ENCODE measurements around the gene C12orf42.
"Not testable (repeated sequence)": the region's sequence is repeated elsewhere in the genome, so short reads cannot be mapped to it uniquely, and the experiment has no call there.

Gene C12orf42

DNA sequence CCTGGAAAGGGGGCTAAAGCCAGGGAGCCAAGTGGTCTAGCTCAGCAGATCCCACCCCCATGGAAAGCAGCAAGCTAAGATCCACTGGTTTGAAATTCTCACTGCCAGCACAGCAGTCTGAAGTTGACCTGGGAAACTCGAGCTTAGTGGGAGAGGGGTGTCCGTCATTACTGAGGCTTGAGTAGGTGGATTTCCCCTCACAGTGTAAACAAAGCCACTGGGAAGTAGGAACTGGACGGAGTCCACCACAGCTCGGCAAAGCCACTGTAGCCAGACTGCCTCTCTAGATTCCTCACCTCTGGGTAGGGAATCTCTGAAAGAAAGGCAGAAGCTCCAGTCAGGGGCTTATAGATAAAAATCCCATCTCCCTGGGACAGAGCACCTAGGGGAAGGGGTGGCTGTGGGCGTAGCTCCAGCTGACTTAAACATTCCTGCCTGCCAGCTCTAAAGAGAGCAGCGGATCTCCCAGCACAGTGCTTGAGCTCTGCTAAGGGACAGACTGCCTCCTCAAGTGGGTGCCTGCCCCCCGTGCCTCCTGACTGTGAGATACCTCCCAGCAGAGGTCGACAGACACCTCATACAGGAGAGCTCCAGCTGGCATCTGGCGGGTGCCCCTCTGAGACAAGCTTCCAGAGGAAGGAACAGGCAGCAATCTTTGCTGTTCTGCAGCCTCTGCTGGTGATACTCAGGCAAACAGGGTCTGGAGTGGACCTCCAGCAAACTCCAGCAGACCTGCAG lies 70.8 kb downstream of the C12orf42 start:
- DNase-seq (ENCODE audit: low read depth in 2 of 2): not testable (repeated sequence)

DNA sequence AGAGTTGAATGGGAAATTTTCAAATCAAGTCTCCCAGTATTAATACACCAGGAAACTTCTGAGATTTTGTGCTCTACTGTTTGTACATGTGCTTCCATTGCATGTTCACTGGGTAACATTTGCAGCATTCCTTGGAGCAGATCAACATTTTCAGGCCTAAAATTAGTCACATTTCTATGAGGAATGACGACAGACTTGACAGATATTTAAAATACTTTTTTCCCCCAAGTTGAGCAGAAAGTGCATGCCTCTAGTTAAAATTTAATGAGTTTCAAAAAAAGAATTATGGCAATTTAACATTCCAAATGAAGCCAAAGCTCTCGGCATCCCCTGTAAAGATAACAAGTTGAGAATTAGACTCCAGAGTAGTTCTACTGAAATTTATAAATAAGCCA lies 72.3 kb downstream of the C12orf42 start:
- DNase-seq (ENCODE audit: low read depth in 2 of 2): no peak

DNA sequence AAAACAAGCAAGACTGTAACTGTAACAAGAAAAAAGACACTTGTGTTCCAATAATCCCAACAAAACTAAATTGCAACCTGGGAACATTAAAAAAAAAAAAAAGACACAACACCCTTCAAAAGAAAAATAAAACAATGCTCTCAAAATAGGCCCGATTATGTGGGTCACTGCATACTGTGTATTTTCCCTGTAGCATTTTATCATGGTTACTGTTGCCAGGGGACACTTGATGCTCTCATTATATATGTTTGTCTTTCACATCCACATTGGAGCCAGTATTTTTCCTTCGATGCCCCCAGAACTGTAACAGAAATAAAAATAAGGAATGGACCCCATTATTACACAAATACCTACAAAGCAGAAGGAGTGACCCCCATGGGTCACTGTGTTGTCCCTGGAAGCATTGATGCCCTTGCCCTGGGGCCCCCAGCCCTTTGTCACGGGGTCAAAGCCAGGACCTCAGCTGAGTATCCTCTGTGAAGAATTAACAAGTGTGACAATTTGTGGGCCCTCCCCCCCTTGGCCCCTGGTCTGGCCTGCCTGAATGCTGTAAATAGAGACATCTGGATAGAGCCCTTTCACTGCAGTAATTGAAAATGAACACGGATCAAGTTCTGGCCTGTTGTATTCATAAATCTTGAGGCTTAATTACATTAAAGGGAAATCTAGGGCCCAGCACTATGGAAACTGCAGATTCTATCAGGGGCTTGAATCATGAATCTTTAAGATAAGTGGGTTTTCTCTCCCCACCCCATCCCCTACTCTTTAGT lies 72.8 kb downstream of the C12orf42 start:
- no peak for DNase-seq (ENCODE audit: low read depth in 2 of 2)

DNA sequence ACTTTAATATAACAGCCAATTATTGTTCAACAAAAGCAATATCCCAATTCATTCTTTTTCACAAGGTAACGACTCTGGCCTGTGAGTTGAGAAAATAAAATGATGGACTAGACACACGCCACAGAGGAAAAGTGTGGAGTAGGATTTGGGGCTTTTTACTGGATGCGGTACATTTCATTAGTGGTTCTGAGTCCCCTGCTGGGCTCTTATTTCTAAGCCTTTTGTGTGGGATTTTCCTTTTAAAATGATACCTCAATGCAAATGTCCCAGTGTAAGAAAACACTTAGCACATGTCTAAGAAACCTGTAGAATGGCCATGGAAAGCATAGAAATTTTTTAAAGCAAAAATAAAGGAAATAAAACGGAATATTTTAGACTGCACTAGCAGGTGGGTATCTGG lies 73.4 kb downstream of the C12orf42 start:
- DNase-seq (ENCODE audit: low read depth in 2 of 2): no peak

DNA sequence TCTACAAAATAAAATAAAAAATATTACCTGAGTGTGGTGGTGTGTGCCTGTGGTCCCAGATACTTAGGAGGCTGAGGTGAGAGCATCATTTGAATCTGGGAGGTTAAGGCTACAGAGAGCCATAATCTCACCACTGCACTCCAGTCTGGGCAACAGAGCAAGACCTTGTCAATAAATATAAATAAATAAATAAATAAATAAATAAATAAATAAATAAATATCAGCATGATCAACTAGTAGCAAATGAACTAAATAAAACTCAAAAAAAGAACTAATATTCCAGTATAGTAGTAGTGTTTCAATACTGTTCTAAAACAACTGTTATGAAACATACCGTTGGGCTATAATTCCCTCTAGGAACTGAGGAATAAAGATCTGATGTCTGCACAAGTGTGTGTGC lies 74.4 kb downstream of the C12orf42 start:
- no peak for DNase-seq (ENCODE audit: low read depth in 2 of 2)

DNA sequence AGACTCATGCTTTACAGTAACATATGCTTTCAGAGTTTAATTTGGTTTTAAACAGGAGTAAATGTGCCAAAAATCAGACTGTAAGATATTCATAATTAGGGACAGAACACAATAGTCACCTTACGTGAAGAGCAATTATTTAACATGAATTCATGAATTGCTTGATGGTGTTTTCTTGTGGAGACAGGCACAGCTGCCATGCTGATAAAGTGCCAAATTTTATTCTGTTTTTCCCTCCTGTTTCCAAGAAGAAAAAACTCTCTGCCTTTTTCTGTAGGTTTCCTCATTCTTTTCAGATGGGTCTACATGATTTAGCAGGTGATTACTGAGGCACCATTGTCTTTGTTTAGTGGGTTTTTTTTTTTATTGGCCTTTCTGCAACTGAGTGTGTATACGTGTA lies 80.1 kb downstream of the C12orf42 start:
- no peak for DNase-seq (ENCODE audit: low read depth in 2 of 2)

DNA sequence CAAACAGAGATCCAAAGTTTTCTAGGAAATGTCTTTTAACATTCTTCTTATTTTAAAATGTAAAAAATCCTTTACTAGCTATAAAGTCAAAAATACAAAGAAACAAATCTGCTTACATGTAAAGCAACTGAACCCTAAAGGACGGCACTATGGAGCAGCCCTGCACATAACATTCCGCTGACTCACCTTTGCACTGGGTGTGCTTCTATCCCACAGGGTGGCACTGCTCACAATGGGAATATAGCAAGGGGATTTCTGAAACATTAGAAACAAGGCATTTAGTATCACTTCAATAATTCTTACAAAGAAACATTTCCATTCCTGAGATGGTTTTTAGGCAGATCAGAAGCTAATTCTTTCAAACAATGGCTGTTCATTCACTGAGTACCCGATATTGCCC lies 94.3 kb downstream of the C12orf42 start:
- no peak for DNase-seq (ENCODE audit: low read depth in 2 of 2)

DNA sequence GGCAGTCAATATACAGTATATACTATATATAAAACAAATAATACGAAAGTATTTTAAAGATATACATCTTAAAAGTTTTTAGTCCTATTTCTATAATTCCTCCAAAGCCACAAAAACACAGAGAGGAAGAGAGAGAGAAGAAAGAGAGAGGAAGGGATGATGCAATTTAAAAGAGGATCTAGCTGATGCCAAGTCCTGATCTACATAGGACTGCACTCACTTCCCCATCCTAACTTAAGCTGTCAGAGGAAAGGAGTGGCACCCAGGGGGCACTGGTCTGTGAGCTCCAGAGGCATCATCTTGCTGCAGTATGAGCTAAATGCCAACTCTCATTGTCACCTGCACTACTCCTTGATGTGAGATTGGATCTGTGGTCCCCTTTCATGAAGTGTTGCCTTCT lies 95.8 kb downstream of the C12orf42 start:
- no peak for DNase-seq (ENCODE audit: low read depth in 2 of 2)

DNA sequence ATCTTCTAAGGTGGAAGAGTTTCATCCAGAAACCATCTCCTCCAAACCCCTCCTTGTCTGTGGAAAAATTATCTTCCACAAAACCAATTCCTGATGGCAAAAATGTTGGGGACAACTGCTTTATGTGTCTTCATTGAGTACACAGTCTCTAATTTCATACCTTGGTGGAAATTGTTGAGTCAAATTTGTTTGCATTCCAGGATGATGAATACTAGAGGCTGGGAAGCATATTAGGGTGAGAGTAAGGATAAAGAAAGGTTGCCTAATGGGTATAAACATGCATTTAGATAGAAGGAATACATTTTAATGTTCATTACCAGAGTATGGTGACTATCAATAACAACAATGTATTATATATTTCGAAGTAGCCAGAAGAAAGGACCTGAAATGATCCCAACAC lies 98.2 kb downstream of the C12orf42 start:
- no peak for DNase-seq (ENCODE audit: low read depth in 2 of 2)

DNA sequence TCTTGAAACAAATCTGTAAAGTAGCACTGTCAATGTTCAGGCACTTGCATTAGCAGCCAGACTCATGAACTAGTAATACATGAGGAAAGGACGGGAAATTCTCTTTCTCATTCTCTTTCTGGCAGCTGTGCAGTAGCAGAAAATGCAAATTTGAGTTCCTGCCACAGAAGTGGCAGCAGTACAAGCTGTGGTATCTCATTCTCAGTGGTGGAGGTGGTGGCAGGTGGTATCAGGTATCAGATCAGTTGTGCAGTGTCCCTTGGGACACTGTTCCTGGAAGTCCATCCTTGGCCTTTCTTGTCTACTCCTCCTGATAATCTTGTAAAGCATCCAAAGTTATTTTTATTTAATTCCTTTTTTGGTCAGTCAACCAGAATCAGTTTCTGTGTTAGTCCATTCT lies 103.0 kb downstream of the C12orf42 start:
- no peak for DNase-seq (ENCODE audit: low read depth in 2 of 2)

DNA sequence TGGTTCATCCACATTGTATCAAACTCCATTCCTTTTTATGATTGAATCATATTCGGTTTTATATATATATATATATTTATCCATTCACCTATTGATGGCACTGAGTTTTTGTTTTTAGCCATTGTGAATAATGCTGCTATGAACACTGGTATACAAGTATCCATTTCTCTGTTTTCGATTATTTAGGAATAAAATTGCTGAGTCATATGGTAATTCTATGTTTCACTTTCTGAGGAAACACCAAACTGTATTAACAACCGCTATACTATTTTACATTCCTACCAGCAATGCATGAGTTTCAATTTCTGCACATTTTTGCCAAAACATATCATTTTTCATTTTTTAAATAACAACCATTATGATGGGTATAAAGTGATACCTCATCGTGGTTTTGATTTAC lies 104.7 kb downstream of the C12orf42 start:
- DNase-seq (ENCODE audit: low read depth in 2 of 2): no peak

DNA sequence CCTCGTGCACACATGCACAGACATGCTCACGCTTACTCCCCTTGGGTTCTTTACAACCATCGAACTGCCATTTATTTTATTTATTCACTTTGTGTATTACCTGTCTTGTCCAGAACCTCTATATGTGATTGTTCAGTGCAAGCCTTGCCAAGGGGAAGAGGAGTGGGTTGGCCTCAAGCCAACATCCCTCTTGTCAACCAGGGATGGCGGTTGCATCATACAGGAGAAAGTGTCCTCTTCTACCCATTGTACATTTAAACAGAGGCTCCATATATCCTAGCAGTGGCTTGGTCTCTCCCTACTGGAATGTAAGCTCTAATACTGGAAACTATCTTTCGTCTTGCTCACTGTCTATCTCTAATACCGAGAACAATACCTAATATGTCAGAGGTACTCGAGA lies 108.4 kb downstream of the C12orf42 start:
- no peak for DNase-seq (ENCODE audit: low read depth in 2 of 2)

DNA sequence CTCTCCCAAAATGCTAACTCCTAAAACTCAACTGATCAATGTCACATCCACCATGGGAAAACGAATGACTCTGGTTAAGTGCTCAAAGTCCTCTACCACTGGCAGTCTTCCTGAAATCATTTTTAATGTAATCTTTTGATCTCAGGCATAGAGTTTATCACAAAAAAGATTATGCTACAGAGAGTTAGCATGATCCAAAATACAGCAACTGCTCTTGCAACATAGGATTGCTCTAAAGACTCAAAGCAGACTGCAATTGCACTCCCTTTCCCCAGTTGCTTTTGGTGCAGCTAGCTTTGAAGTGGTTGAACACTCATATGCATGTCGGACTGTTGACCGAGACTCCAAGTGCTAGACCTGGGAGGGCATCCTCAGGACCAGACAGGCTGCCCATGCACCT lies 109.3 kb downstream of the C12orf42 start:
- DNase-seq (ENCODE audit: low read depth in 2 of 2): no peak

DNA sequence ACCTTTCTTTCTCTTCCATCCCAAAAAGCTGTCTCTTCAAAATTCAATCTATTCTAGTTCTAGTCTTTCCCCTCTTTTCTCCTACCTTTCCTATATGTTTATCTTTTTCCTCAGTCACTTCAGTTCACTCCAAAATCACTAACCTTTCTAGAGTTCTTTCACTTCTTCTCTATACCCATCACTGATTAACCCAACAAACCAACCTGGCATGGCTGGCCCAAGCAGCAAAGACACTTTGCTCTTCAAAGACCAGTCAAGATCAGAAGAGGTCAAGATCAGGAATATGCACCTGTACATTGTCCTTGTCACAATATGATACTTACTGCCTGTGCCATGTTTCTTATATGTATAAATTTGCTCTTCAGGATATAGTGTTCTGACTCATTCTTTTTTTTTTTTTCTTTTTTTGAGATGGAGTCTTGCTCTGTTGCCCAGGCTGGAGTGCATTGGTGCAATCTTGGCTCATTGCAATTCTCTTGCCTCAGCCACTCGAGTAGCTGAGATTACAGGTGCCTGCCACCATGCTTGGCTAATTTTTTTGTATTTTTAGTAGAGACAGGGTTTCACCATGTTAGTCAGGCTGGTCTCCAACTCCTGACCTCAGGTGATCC lies 112.9 kb downstream of the C12orf42 start:
- no peak for DNase-seq (ENCODE audit: low read depth in 2 of 2)

DNA sequence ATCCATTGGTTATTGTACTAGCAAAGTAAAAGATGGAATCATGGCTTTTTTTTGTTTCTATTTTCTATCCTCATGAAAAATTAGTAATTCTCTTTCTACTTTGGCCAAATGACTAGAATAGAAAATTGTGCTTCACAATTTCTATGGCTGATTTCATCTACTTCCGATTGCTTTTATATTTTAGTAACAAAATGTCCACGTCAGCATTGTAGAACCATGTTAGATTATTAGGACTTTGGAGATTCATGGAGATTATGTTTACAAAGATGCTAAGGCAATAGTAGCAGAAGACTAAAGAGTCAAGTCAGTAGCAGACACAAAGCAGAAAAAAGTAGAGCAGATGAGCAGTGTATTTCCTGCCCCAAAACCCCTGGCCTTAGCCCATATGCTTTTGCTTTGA lies 113.6 kb downstream of the C12orf42 start:
- DNase-seq (ENCODE audit: low read depth in 2 of 2): no peak

DNA sequence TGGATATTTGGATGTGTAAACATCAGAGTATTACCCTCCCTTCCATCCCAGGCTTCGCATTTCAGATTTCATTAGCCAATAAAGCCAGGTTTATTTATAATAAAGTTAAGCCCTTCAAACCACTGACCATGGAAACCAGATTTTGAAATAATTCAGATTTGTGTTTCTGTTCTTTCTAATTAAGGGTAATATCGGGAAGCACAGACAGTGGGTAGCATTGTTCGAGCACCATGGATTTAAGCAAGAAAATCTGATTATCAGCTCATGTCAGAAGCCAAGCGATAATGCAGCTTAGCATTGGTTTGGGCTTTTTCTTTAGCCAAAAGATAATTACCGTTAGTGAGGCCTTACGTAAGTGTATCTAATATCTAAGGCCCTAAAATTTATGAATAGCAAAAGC lies 116.1 kb downstream of the C12orf42 start:
- no peak for DNase-seq (ENCODE audit: low read depth in 2 of 2)

DNA sequence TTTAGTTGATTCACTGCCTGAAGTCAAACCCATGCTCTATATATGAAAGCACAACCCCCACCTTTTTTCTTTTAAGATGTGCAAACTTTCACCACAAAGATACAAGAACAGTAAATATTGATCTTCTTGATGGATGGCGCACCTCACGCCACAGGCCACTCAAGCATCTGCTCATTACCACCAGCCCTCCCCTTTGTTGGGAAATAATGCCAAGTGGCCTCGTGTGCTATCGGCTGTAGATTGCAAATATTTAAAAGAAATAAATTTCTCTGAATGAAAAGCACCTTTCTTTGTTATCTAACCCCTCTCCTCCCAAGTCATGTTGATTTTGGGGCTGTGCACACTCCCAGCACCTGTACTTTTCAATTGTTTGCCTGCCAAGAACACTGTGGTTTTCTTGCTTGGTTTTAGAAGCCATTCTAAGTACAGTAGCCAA lies 122.7 kb downstream of the C12orf42 start:
- no peak for DNase-seq (ENCODE audit: low read depth in 2 of 2)

DNA sequence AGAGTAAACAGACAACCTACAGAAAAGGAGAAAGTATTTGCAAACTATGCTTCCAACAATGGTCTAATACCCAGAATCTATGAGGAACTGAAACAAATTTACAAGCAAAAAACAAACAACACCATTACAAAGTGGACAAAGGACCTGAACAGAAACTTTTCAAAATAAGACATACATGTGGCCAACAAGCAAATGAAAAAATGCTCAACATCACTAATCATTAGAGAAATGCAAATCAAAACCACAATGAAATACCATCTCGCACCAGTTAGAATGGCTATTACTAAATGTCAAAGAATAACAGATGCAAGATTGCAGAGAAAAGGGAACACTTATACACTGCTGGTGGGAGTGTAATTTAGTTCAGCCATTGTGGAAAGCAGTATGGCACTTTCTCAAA lies 125.8 kb downstream of the C12orf42 start:
- DNase-seq (ENCODE audit: low read depth in 2 of 2): no peak

DNA sequence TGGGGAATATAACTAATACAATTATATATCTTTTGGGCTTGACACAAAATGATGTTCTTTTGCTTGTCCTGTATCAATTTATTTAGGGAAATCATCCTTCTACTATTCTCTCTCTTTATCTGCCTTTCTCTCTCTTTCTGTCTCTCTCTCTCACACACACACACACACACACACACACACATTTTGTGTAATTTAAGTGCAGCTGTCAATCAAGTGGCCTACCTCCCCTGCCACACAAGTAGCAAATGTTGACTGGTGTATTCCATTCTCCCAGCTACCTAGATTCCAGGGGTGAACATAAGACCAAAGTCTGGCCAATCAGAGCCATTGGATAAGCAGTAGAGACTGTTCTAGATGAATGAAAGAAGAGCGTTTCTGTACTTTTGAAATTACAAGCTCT lies 127.6 kb downstream of the C12orf42 start:
- no peak for DNase-seq (ENCODE audit: low read depth in 2 of 2)

DNA sequence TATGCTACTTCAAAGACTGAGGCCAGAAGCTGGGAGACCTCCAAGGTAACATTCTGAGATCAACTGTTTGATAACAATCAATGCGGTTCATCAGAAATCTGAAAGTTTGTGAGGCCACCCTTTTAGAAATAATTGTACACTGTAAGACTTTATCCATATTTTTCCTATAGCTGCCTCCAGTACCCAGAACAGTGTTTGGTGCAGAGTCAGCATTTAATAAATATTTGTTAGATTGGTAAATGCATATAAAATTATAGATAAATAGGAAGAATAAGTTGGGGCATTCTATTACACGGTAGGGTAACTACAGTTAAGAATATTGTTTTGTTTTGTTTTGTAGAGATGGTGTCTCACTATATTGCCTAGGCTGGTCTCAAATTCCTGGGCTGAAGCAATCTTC lies 141.4 kb downstream of the C12orf42 start:
- no peak for DNase-seq (ENCODE audit: low read depth in 2 of 2)

DNA sequence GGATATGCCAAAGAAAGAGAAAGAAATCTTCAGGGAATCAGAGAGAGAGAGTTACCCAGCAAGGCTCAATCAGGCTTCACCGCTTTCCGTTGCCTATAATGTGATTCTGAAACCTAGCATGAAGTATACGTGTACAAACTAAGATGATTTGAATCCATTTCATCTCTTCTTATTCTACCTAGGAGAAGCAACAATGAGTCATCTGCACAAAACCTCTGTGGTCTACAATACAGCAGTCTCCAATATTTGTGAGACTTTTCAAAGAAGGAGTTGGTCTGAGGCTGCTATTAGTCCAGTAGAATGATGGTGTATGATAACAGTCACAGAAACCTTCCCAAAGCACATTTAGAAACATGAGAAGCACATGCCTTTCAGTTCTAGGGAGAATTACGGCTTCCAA lies 141.9 kb downstream of the C12orf42 start:
- DNase-seq (ENCODE audit: low read depth in 2 of 2): no peak

DNA sequence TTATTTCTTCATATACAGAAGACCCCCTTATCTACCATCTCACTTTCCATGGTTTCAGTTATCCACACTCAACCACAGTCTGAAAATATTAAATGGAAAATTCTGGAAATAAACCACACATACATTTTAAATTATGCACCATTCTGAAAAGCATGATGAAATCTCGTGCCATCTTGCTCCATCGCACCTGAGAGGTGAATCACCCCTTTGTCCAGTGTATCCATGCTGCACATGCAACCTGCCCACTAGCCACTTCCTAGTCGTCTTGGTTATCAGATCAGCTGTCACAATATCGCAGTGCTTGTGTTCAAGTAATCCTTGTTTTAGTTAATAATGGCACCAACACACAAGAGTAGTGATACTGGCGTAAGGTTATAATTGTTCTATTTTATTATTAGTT lies 145.7 kb downstream of the C12orf42 start:
- DNase-seq (ENCODE audit: low read depth in 2 of 2): no peak

DNA sequence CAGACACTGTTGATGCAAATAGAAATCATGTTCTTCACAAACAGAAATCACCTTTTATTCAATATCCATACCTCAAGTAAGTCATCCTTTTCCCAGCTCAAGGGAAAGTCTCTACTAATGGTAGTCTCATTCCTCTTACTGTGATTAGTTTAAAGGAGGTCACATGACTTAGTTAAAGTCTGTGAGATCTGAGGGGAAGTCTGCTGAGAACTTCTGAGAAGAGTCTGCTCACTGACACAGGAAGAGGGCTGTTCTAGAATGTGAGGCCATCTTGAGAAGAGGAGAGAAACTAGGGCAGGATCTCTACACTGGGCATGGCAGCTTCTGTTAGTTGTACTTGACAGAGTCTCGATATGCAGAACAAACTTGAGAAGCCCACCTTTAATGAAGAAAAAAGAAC lies 146.8 kb downstream of the C12orf42 start:
- no peak for DNase-seq (ENCODE audit: low read depth in 2 of 2)

Measured in stimulated activated CD8-positive, alpha-beta memory T cell treated with anti-CD3 and anti-CD28 coated beads, Interleukin-2, amount 100 ng/mL, for 48 hours (primary cell).